Stomach (tissue), 4 donors: ENCODE results near the gene AGPS.
"Not testable (repeated sequence)": the region's sequence is repeated elsewhere in the genome, so short reads cannot be mapped to it uniquely, and the experiment has no call there.

ENCODE experiments used
- EP300 ChIP-seq: sonication (generic); formaldehyde crosslinking; IDR thresholded peaks from one replicate; pipeline ENCODE4 v1.6.1; 2017; ENCODE audit warnings: antibody characterized with exemption
- POLR2A ChIP-seq, 4 donors: fragments of 450-650 bp; IDR thresholded peaks; one replicate each; pipeline ENCODE4 v1.6.1; 2016; ENCODE audit warnings: antibody characterized with exemption in 4 of 4, control low read depth in 2 of 4, mild to moderate bottlenecking in 1 of 4, moderate library complexity in 1 of 4
- POLR2AphosphoS5 ChIP-seq, 3 donors: sonication (generic); formaldehyde crosslinking; IDR thresholded peaks; one replicate each; pipeline ENCODE4 v1.6.1; 2016; ENCODE audit warnings: antibody characterized with exemption in 3 of 3
- TF ChIP-seq, protein P1 (sequence below), 7 experiments: fragments of 450-650 bp in 4 of 7; fragments of 200-600 bp in 3 of 7; sonication (generic) in 3 of 7; IDR thresholded peaks; one replicate each; pipeline ENCODE4 v1.5.1; 2016 to 2019; ENCODE audit warnings: antibody characterized with exemption in 7 of 7, control low read depth in 2 of 7, mild to moderate bottlenecking in 1 of 7

DNA sequence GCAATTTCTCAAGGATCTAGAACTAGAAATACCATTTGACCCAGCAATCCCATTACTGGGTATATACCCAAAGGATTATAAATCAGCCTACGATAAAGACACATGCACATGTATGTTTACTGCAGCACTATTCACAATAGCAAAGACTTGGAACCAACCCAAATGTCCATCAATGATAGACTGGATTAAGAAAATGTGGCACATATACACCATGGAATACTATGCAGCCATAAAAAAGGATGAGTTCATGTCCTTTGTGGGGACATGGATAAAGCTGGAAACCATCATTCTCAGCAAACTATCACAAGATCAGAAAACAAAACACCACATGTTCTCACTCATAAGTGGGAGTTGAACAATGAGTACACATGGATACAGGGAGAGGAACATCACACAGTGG lies 67.2 kb downstream of the AGPS start:
- TF ChIP-seq POLR2AphosphoS5 (IDR thresholded peaks at IDR 0.05); POLR2A (IDR thresholded peaks at IDR 0.05); EP300: not testable (repeated sequence)
- TF ChIP-seq, protein P1, sequence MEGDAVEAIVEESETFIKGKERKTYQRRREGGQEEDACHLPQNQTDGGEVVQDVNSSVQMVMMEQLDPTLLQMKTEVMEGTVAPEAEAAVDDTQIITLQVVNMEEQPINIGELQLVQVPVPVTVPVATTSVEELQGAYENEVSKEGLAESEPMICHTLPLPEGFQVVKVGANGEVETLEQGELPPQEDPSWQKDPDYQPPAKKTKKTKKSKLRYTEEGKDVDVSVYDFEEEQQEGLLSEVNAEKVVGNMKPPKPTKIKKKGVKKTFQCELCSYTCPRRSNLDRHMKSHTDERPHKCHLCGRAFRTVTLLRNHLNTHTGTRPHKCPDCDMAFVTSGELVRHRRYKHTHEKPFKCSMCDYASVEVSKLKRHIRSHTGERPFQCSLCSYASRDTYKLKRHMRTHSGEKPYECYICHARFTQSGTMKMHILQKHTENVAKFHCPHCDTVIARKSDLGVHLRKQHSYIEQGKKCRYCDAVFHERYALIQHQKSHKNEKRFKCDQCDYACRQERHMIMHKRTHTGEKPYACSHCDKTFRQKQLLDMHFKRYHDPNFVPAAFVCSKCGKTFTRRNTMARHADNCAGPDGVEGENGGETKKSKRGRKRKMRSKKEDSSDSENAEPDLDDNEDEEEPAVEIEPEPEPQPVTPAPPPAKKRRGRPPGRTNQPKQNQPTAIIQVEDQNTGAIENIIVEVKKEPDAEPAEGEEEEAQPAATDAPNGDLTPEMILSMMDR (IDR thresholded peaks at IDR 0.05): not testable (repeated sequence)
